Measurements from ENCODE around the gene CAPN10.
A peak's percentile ranks its signal among the peaks of the same experiment; 100 is the strongest.

Gene CAPN10

DNA sequence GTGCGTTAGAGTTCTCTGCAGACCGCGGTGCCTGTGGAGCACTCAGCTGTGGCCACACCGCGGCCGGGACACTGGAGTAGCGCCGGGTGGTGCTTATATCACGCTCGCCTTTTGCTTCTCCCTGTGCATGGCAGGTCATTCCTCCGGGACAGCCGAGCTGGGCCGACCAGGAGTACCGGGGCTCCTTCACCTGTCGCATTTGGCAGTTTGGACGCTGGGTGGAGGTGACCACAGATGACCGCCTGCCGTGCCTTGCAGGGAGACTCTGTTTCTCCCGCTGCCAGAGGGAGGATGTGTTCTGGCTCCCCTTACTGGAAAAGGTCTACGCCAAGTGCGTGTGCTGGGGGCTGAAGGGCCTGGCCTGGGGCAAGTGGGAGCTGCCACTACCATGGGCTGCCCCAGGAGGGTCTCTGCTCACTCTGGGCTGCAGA is 4.2 kb downstream of the CAPN10 start:
- peak; percentile 4 for DNase-seq

DNA sequence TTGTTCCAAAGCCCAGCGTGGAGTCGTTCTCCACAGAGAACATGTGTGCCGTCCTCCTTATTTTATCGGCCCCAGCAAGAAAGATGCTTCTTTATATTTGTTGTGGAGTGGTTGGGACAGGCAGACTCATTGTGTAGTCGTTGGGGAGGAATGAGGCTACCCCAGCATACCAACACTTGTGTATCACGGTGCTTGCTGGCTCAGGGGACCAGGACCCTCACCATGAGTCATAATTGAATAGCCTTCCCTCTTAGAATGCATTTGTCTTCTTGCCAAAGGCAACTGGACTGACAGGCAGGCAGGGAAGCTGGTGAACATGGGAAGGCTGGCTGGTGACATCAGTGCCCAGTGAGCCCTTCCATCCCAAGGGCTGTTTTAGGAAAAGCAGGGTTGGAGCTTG is 4.7 kb downstream of the CAPN10 start:
- no peak for DNase-seq

DNA sequence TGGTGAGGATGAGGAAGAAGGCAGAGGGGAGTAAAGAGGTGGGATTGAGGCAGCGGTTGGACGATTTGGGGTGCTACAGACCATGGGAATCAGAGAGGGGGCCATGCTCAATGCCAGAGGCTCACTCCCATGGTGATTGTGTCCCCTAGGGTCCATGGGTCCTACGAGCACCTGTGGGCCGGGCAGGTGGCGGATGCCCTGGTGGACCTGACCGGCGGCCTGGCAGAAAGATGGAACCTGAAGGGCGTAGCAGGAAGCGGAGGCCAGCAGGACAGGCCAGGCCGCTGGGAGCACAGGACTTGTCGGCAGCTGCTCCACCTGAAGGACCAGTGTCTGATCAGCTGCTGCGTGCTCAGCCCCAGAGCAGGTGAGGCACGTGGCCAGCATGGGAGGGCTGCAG is 5.2 kb downstream of the CAPN10 start:
- DNase-seq, result peak; percentile 13

- DNase-seq, result peak; percentile 5
These were observed 6.6 kb downstream of the CAPN10 start for GRCh38 chr2:240593026-240593702.

- peak; percentile 13 for DNase-seq
These were observed 7.3 kb downstream of the CAPN10 start for GRCh38 chr2:240593703-240594451.

GRCh38 chr2:240594511-240595380 is 8.2 kb downstream of the CAPN10 start:
- peak; percentile 14 for DNase-seq

- DNase-seq, result peak; percentile 42
These were observed 9.0 kb downstream of the CAPN10 start for GRCh38 chr2:240595381-240596079.

- DNase-seq, result no peak
These were observed 9.5 kb downstream of the CAPN10 start for GRCh38 chr2:240596080-240596460.

DNA sequence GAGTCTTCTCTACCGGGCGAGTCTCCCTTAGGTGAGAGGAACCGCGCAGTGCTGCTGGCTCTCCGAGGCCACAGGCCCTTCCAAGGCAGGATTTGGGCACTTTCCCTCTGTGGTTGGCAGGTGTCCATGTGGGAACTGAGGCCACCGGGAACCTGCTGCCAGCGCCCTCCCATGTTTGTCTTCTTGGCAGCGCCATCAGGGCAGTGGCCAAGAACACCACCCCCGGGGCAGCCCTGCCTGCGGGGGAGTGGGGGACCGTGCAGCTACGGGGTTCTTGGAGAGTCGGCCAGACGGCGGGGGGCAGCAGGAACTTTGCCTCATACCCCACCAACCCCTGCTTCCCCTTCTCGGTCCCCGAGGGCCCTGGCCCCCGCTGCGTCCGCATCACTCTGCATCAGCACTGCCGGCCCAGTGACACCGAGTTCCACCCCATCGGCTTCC is 10.0 kb downstream of the CAPN10 start:
- DNase-seq, result peak; percentile 16

DNA sequence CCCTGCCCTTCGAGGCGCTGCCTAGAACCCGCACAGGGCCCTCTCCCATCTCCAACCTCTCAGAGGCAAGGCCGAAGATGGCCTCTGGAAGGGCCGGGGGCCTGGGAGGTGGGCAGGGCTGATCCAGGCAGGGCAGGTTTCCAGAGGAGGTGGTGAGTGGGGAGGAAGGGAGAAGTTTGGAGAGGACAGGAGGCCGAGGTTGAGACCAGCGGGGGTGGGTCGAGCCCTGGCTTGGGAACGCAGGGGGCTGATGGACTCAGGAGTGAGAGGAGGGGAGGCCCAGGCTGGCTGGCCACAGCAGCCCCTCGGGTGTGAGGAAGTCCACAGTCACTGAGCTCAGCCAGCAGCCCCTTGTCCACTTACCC is 10.5 kb downstream of the CAPN10 start:
- no peak for DNase-seq

- peak; percentile 15 for DNase-seq
These were observed 11.1 kb downstream of the CAPN10 start for GRCh38 chr2:240597419-240598181.

GRCh38 chr2:240598311-240598911 is 11.9 kb downstream of the CAPN10 start:
- peak; percentile 14 for DNase-seq

DNA sequence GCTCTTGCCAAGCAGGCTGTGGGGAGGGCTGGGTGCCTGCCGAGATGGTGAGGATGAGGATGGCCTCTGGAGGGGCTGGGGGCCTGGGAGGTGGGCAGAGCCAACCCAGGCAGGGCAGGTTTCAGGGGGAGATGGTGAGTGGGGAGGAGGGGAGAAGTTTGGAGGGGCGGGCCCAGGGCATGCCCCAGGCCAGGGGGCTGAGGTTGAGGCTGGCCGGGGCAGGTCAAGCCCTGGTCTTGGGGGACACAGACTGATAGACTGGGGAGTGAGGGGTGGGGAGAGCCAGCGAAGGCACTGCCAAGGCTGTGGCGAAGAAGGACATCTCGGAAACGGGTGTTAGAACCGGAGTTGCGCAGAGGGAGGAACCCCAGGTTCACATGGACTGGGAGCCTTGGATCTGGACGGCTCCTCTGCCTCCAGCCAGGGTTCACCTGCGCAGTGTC is 12.6 kb downstream of the CAPN10 start:
- peak; percentile 7 for DNase-seq

DNA sequence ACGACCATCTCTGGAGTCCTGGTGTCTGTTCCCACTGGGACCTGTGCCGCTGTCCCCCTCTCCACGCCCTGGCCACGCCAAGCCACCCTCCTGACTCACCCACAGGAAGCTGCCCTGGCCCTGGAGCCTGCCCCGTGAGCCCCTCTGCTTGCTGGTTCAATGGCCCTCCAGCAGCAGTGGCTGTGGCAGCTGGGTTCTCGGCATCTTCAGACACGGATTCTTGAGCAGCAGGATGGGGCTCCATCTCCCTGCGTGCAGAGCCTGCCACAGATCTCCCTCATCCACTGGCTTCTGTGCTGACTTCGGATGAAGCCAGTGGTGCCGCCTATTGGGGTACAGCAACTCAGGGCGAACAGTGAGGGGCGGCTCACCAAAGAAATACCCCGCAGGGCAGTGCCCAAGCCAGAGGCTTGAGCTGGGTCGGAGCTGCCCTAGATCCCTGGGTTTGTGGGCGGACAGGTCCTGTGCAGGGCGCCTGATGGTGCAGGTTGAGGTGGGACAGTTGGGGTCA is 14.0 kb downstream of the CAPN10 start:
- DNase-seq, result peak; percentile 15

GRCh38 chr2:240601061-240601830 is 14.7 kb downstream of the CAPN10 start:
- peak; percentile 16 for DNase-seq

GRCh38 chr2:240601831-240602160 is 15.3 kb downstream of the CAPN10 start:
- DNase-seq, result peak; percentile 11

- peak; percentile 10 for DNase-seq
These were observed 15.9 kb downstream of the CAPN10 start for GRCh38 chr2:240602266-240603050.

GRCh38 chr2:240603081-240603835 is 16.7 kb downstream of the CAPN10 start:
- DNase-seq, result peak; percentile 11

DNA sequence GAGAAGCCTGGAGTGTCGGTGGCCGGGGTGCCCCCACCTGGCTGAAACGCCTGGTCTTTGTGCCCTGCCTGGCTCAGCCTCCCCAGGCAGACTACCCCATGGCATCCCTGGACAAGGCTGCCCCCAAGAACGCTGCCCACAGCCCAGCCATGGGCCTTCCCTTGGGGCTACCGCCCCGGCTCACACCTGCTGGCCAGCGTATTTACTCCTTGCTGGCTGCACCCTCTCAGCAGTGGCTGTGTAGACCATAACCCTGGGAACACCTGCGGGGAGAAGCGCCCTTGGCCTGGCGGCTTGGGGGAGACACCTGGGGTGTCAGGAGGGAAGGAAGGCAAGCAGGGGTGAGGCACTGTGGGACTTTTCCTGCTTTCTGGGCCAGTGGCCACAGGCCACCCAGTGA is 17.3 kb downstream of the CAPN10 start:
- peak; percentile 16 for DNase-seq
